ENCODE data around the gene SMYD3. TPM values are rescaled to one million over a fixed set of nuclear protein-coding genes. Genes with fewer than 3 reads are reported as not detected.

SMYD3 gene
- total and polyA plus RNA-seq, 2 of the 4 experiments (the other 2 are of a cell fraction): 26.5 to 37.6 TPM

DNA sequence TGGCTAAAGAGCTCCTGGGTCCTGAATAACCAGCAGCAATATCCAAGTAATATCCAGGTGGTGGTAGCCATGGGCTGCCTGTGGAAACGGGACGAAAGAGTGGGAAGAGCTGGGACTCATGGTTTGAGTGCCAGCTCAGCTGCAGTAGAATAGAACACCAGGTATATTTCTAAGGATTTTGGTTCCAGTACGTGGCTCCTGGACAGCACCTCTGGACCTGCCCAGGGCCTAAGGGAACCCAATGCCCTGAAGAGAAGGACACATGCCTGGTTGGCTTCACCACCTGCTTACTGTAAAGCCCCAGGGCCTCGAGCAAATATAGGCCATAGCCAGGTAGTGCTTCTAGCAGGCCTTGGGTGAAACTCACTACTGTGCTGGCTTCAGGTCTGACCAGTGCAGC, 785.6 kb downstream of the SMYD3 start:
- H4K8ac ChIP-seq (ENCODE audit: low read depth in 2 of 2, low read length in 2 of 2): no peak overlapping the region
- no peak for ATAC-seq (ENCODE audit: low read depth)
- H2BK20ac ChIP-seq (ENCODE audit: low read depth, low read length): no peak overlapping the region
- CTCF ChIA-PET: interaction anchor here (0.6 kb wide), 1 partner anchor 137 kb away, joined by 3 read pairs; no protein-coding TSS in a partner anchor
- H2AK5ac ChIP-seq (ENCODE audit: low read depth, low read length): no peak overlapping the region
- peaks cover under 1% of the 10 kb centered on the region; the same call in 1 of the 2 replicates for H3K4me1 ChIP-seq (ENCODE audit: control insufficient read depth, insufficient read depth, low read length)
- H3K79me1 ChIP-seq (ENCODE audit: low read depth in 1 of 2, low read length in 2 of 2): no peaks in the 10 kb centered on the region
- no peak overlapping the region for H2BK5ac ChIP-seq (ENCODE audit: low read depth, low read length, poor library complexity, severe bottlenecking)
- no peaks in the 10 kb centered on the region; the same call in 1 of the 2 replicates for H3K27me3 ChIP-seq (ENCODE audit: control insufficient read depth, insufficient read depth, low read length)
- H4K91ac ChIP-seq (ENCODE audit: insufficient read depth, low read depth, low read length): no peak overlapping the region
- dilution Hi-C loops (cut with HindIII; ENCODE audit: low sequenced_read_pairs, unreplicated experiment) (no loop called here), intact Hi-C loops (cut with micrococcal nuclease) (no loop called here), in situ Hi-C loops (cut with MboI; ENCODE audit: low sequenced_read_pairs) (no loop called here)
- no peak overlapping the region for H3K4me2 ChIP-seq (ENCODE audit: low read depth, low read length)
- BruUV-seq (replicated peaks): no TSS peak
- no peaks in the 10 kb centered on the region for H3K36me3 ChIP-seq (ENCODE audit: control insufficient read depth, insufficient read depth, low read length)
- POLR2A ChIA-PET (ENCODE audit: unreplicated experiment): no interaction called here
- no peak overlapping the region for H3K9ac ChIP-seq (ENCODE audit: low read depth, low read length)
- H3K9me1 ChIP-seq (ENCODE audit: insufficient read depth, low read length): 0 out of 2 replicates have a peak, but pooled peaks cover under 1% of the 10 kb centered on the region
- H2AFZ ChIP-seq (replicated peaks; ENCODE audit: low read length, poor library complexity): no peak overlapping the region
- no peak overlapping the region for H3K4me3 ChIP-seq (ENCODE audit: insufficient read depth, low read depth, low read length)
- no peak overlapping the region for H4K5ac ChIP-seq (ENCODE audit: low read depth, low read length)
- no peak overlapping the region for H3K4ac ChIP-seq (ENCODE audit: low read depth, low read length)
- H3K18ac ChIP-seq (ENCODE audit: low read depth, low read length): no peak overlapping the region
- no peak overlapping the region for H3K27ac ChIP-seq (ENCODE audit: insufficient read depth, low read length)
- no peak overlapping the region for H3K56ac ChIP-seq (ENCODE audit: extremely low read depth, insufficient read depth, low read length)
- H3K9me3 ChIP-seq (ENCODE audit: control insufficient read depth, insufficient read depth, low read length): no peaks in the 10 kb centered on the region; the same call in 1 of the 2 replicates
- no peak overlapping the region for H3K23ac ChIP-seq (ENCODE audit: low read depth, low read length)
- H2AK9ac ChIP-seq (replicated peaks; ENCODE audit: low read depth, low read length, poor library complexity): no peak overlapping the region
- 50% methylated on average over 1 of the region's 4 CpGs; no CpG with 5 or more reads in 1 of the 2 experiments for WGBS, 2 experiments (ENCODE audit: extremely low coverage in 2 of 2, insufficient read length in 1 of 2)
- no peak overlapping the region for H2BK15ac ChIP-seq (ENCODE audit: low read depth, low read length)
- no peak overlapping the region for H3K14ac ChIP-seq (replicated peaks; ENCODE audit: low read depth, low read length)
- TF ChIP-seq CHD1 (IDR thresholded peaks at IDR 0.05; ENCODE audit: low read depth, low read length) (no peak), MAFK (IDR thresholded peaks at IDR 0.05; ENCODE audit: low read depth, low read length) (no peak), FOS (IDR thresholded peaks at IDR 0.05; ENCODE audit: low read depth, low read length) (no peak), MXI1 (IDR thresholded peaks at IDR 0.05; ENCODE audit: borderline replicate concordance, low read depth, low read length) (no peak), MAZ (IDR thresholded peaks at IDR 0.05; ENCODE audit: borderline replicate concordance, low read depth, low read length) (no peak), RAD21 (IDR thresholded peaks at IDR 0.05; ENCODE audit: low read length) (no peak), SMC3 (IDR thresholded peaks at IDR 0.05; ENCODE audit: low read depth, low read length) (no peak), RCOR1 (IDR thresholded peaks at IDR 0.05; ENCODE audit: insufficient replicate concordance, low read length) (no peak), CEBPB (IDR thresholded peaks at IDR 0.05; ENCODE audit: low read depth, low read length) (no peak), NFE2L2 (IDR thresholded peaks at IDR 0.05; ENCODE audit: low read depth, low read length) (no peak), POLR2A (IDR thresholded peaks at IDR 0.05; ENCODE audit: low read depth, low read length) (no peak), RFX5 (IDR thresholded peaks at IDR 0.05; ENCODE audit: low read depth, low read length) (no peak), BHLHE40 (IDR thresholded peaks at IDR 0.05; ENCODE audit: low read depth, low read length) (no peak)
- TF ChIP-seq, protein P1, sequence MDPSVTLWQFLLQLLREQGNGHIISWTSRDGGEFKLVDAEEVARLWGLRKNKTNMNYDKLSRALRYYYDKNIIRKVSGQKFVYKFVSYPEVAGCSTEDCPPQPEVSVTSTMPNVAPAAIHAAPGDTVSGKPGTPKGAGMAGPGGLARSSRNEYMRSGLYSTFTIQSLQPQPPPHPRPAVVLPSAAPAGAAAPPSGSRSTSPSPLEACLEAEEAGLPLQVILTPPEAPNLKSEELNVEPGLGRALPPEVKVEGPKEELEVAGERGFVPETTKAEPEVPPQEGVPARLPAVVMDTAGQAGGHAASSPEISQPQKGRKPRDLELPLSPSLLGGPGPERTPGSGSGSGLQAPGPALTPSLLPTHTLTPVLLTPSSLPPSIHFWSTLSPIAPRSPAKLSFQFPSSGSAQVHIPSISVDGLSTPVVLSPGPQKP (IDR thresholded peaks at IDR 0.05; ENCODE audit: borderline replicate concordance, low read depth, low read length): no peak
- TF ChIP-seq, protein P2, sequence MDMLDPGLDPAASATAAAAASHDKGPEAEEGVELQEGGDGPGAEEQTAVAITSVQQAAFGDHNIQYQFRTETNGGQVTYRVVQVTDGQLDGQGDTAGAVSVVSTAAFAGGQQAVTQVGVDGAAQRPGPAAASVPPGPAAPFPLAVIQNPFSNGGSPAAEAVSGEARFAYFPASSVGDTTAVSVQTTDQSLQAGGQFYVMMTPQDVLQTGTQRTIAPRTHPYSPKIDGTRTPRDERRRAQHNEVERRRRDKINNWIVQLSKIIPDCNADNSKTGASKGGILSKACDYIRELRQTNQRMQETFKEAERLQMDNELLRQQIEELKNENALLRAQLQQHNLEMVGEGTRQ (IDR thresholded peaks at IDR 0.05; ENCODE audit: low read depth, low read length): no peak
- TF ChIP-seq, protein P3, sequence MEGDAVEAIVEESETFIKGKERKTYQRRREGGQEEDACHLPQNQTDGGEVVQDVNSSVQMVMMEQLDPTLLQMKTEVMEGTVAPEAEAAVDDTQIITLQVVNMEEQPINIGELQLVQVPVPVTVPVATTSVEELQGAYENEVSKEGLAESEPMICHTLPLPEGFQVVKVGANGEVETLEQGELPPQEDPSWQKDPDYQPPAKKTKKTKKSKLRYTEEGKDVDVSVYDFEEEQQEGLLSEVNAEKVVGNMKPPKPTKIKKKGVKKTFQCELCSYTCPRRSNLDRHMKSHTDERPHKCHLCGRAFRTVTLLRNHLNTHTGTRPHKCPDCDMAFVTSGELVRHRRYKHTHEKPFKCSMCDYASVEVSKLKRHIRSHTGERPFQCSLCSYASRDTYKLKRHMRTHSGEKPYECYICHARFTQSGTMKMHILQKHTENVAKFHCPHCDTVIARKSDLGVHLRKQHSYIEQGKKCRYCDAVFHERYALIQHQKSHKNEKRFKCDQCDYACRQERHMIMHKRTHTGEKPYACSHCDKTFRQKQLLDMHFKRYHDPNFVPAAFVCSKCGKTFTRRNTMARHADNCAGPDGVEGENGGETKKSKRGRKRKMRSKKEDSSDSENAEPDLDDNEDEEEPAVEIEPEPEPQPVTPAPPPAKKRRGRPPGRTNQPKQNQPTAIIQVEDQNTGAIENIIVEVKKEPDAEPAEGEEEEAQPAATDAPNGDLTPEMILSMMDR (conservative IDR thresholded peaks at IDR 0.05; ENCODE audit: low read depth, low read length): no peak
- no peak for DNase-seq
- H4K20me1 ChIP-seq (ENCODE audit: insufficient read depth, low read length): no peaks in the 10 kb centered on the region
- no peak overlapping the region for H2BK120ac ChIP-seq (ENCODE audit: low read depth, low read length)
